SK-N-SH (cell line): ENCODE data around the gene CCR9.

Source experiments
- CTCF ChIP-seq: fragments of 200-600 bp; sonication (generic); IDR thresholded peaks from 2 replicates; pipeline ENCODE4 v1.6.1; 2017; ENCODE audit warnings: antibody characterized with exemption, mild to moderate bottlenecking, moderate library complexity
- FOXM1 ChIP-seq: IDR thresholded peaks from 2 replicates; pipeline ENCODE4 v1.4.0; 2012; ENCODE audit warnings: low read depth, mild to moderate bottlenecking
- GABPA ChIP-seq: IDR thresholded peaks from 2 replicates; pipeline ENCODE4 v1.4.0; 2012; ENCODE audit warnings: low read depth, mild to moderate bottlenecking
- MAX ChIP-seq: IDR thresholded peaks from 2 replicates; pipeline ENCODE4 v1.4.0; 2012; ENCODE audit warnings: low read depth
- SMC3 ChIP-seq: IDR thresholded peaks from 2 replicates; pipeline ENCODE4 v1.6.1; 2012; ENCODE audit warnings: low read depth, low read length, improper control_type of control experiment
- TEAD4 ChIP-seq: IDR thresholded peaks from 2 replicates; pipeline ENCODE4 v1.4.0; 2012; ENCODE audit warnings: mild to moderate bottlenecking, borderline replicate concordance; ENCODE audit not compliant: insufficient read depth
- YY1 ChIP-seq: IDR thresholded peaks from 2 replicates; pipeline ENCODE4 v1.4.0; 2012; ENCODE audit warnings: low read depth, mild to moderate bottlenecking

DNA sequence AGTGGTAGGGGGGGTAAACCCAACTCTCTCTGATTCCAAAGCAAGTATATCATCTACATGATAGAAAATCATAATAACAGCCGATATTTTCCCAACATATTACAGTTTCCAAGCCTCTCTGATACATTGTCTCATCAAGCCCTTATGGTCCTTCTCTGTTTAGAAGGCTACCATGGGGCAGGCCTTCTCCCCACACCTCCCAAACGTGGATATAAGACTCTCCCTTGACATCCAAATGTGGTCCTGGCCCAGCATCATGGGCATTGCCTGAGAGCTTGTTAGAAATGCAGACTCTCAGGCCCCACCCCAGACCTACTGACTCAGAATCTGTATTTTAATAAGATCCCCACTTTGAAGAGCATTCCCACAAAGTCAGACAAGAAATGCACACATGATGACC lies 17.7 kb upstream of the CCR9 start:
- no peak for TF ChIP-seq YY1
- TF ChIP-seq CTCF = no peak
- no peak for TF ChIP-seq GABPA
- TF ChIP-seq SMC3 = no peak
- no peak for TF ChIP-seq MAX
- no peak for TF ChIP-seq TEAD4
- no peak for TF ChIP-seq FOXM1
